ENCODE data around the gene LAMB4. TPM values are rescaled to one million over a fixed set of nuclear protein-coding genes. Genes with fewer than 3 reads are reported as not detected.

Gene LAMB4
- polyA plus RNA-seq, 6 donors from 2014 or later: not detected

GRCh38 chr7:107993891-107994291 lies 136.3 kb downstream of the LAMB4 start:
- ATAC-seq (ENCODE audit: low read depth in 2 of 2) (no peak), DNase-seq (no peak)
- Mint-ChIP-seq H3K27me3 (peaks cover 40 to 55% (median 49%) of the 10 kb centered on the region in 3 donors), H3K4me3 (no peak overlapping the region), H3K36me3 (no peaks in the 10 kb centered on the region), H3K27ac (no peak overlapping the region), H3K9me3 (peaks cover 0 to 5% (median 0%) of the 10 kb centered on the region in 7 donors), H3K4me1 (no peaks in the 10 kb centered on the region)

GRCh38 chr7:107989618-107990373 lies 140.4 kb downstream of the LAMB4 start:
- Mint-ChIP-seq H3K9me3 (peaks cover 0 to 7% (median 3%) of the 10 kb centered on the region in 7 donors), H3K27me3 (peaks cover 43 to 52% (median 44%) of the 10 kb centered on the region in 3 donors), H3K27ac (peak overlapping the region in 1 of 6 donors; percentile 28), H3K4me3 (no peak overlapping the region), H3K4me1 (no peaks in the 10 kb centered on the region), H3K36me3 (no peaks in the 10 kb centered on the region)
- ATAC-seq (ENCODE audit: low read depth in 2 of 2): no peak
- DNase-seq: no peak

GRCh38 chr7:107982918-107983389 lies 147.2 kb downstream of the LAMB4 start:
- no peaks in the 10 kb centered on the region for H3K36me3 Mint-ChIP-seq
- peaks cover 11 to 21% (median 13%) of the 10 kb centered on the region in 3 donors for H3K27me3 Mint-ChIP-seq
- H3K9me3 Mint-ChIP-seq: peaks cover 0 to 5% (median 0%) of the 10 kb centered on the region in 7 donors
- DNase-seq (no peak), ATAC-seq (ENCODE audit: low read depth in 2 of 2) (no peak)
- H3K4me1 Mint-ChIP-seq: no peaks in the 10 kb centered on the region
- no peak overlapping the region for H3K27ac Mint-ChIP-seq
- H3K4me3 Mint-ChIP-seq: no peak overlapping the region

- no peak overlapping the region for H3K27ac Mint-ChIP-seq
- no peaks in the 10 kb centered on the region for H3K4me1 Mint-ChIP-seq
- H3K36me3 Mint-ChIP-seq: no peaks in the 10 kb centered on the region
- peaks cover 9 to 19% (median 10%) of the 10 kb centered on the region in 3 donors for H3K27me3 Mint-ChIP-seq
- H3K4me3 Mint-ChIP-seq: no peak overlapping the region
- DNase-seq (no peak), ATAC-seq (ENCODE audit: low read depth in 2 of 2) (no peak)
- H3K9me3 Mint-ChIP-seq: peaks cover 0 to 7% (median 0%) of the 10 kb centered on the region in 7 donors
These were observed 147.9 kb downstream of the LAMB4 start for GRCh38 chr7:107982042-107982840.

GRCh38 chr7:107981466-107981865 lies 148.7 kb downstream of the LAMB4 start:
- no peak for ATAC-seq (ENCODE audit: low read depth in 2 of 2)
- H3K27me3 Mint-ChIP-seq: peaks cover 2 to 11% (median 11%) of the 10 kb centered on the region in 3 donors
- H3K9me3 Mint-ChIP-seq: peaks cover 0 to 3% (median 0%) of the 10 kb centered on the region in 7 donors
- H3K27ac Mint-ChIP-seq: no peak overlapping the region
- no peak for DNase-seq
- H3K36me3 Mint-ChIP-seq: no peaks in the 10 kb centered on the region
- no peak overlapping the region for H3K4me3 Mint-ChIP-seq
- no peaks in the 10 kb centered on the region for H3K4me1 Mint-ChIP-seq

GRCh38 chr7:107980671-107981190 lies 149.4 kb downstream of the LAMB4 start:
- Mint-ChIP-seq H3K9me3 (peaks cover 0 to 5% (median 0%) of the 10 kb centered on the region in 7 donors), H3K36me3 (no peaks in the 10 kb centered on the region)

GRCh38 chr7:107980171-107980570 lies 150.0 kb downstream of the LAMB4 start:
- no peak for ATAC-seq (ENCODE audit: low read depth in 2 of 2)
- H3K36me3 Mint-ChIP-seq: no peaks in the 10 kb centered on the region
- H3K9me3 Mint-ChIP-seq: peaks cover 0 to 5% (median 0%) of the 10 kb centered on the region in 7 donors
- peaks cover 5 to 22% (median 16%) of the 10 kb centered on the region in 3 donors for H3K27me3 Mint-ChIP-seq
- no peak for DNase-seq
- H3K27ac Mint-ChIP-seq: no peak overlapping the region
- H3K4me3 Mint-ChIP-seq: no peak overlapping the region
- H3K4me1 Mint-ChIP-seq: no peaks in the 10 kb centered on the region

More at GRCh38 chr7:107980671-107981190, 149.4 kb downstream of the LAMB4 start:
- Mint-ChIP-seq H3K27me3 (peaks cover 3 to 17% (median 12%) of the 10 kb centered on the region in 3 donors), H3K4me1 (no peaks in the 10 kb centered on the region), H3K4me3 (no peak overlapping the region), H3K27ac (no peak overlapping the region)
- DNase-seq (no peak), ATAC-seq (ENCODE audit: low read depth in 2 of 2) (no peak)

GRCh38 chr7:107978815-107979408 lies 151.2 kb downstream of the LAMB4 start:
- peaks cover 0 to 5% (median 0%) of the 10 kb centered on the region in 7 donors for H3K9me3 Mint-ChIP-seq
- H3K27me3 Mint-ChIP-seq: peaks cover 7 to 24% (median 16%) of the 10 kb centered on the region in 3 donors
- ATAC-seq (ENCODE audit: low read depth in 2 of 2) (no peak), DNase-seq (no peak)
- no peak overlapping the region for H3K4me3 Mint-ChIP-seq
- no peaks in the 10 kb centered on the region for H3K4me1 Mint-ChIP-seq
- no peak overlapping the region for H3K27ac Mint-ChIP-seq
- H3K36me3 Mint-ChIP-seq: no peaks in the 10 kb centered on the region

GRCh38 chr7:107977048-107977447 lies 153.1 kb downstream of the LAMB4 start:
- Mint-ChIP-seq H3K27ac (no peak overlapping the region), H3K9me3 (peaks cover 0 to 5% (median 0%) of the 10 kb centered on the region in 7 donors), H3K4me1 (no peaks in the 10 kb centered on the region), H3K4me3 (no peak overlapping the region), H3K36me3 (no peaks in the 10 kb centered on the region), H3K27me3 (peaks cover 11 to 24% (median 15%) of the 10 kb centered on the region in 3 donors)
- ATAC-seq (ENCODE audit: low read depth in 2 of 2) (no peak), DNase-seq (no peak)

- no peaks in the 10 kb centered on the region for H3K36me3 Mint-ChIP-seq
- peaks cover 11 to 24% (median 18%) of the 10 kb centered on the region in 3 donors for H3K27me3 Mint-ChIP-seq
- H3K4me3 Mint-ChIP-seq: no peak overlapping the region
- H3K9me3 Mint-ChIP-seq: peaks cover 0 to 5% (median 0%) of the 10 kb centered on the region in 7 donors
- DNase-seq (no peak), ATAC-seq (ENCODE audit: low read depth in 2 of 2) (no peak)
- H3K4me1 Mint-ChIP-seq: no peaks in the 10 kb centered on the region
- no peak overlapping the region for H3K27ac Mint-ChIP-seq
These were observed 153.5 kb downstream of the LAMB4 start for GRCh38 chr7:107976620-107977019.

GRCh38 chr7:107975394-107976013 lies 154.7 kb downstream of the LAMB4 start:
- Mint-ChIP-seq H3K36me3 (no peaks in the 10 kb centered on the region), H3K27me3 (peaks cover 11 to 24% (median 21%) of the 10 kb centered on the region in 3 donors), H3K4me3 (no peak overlapping the region), H3K9me3 (peaks cover 0 to 5% (median 0%) of the 10 kb centered on the region in 7 donors), H3K4me1 (no peaks in the 10 kb centered on the region), H3K27ac (no peak overlapping the region)
- ATAC-seq (ENCODE audit: low read depth in 2 of 2): no peak
- no peak for DNase-seq

GRCh38 chr7:107973861-107974260 lies 156.3 kb downstream of the LAMB4 start:
- no peak overlapping the region for H3K4me3 Mint-ChIP-seq
- DNase-seq: no peak
- H3K27ac Mint-ChIP-seq: no peak overlapping the region
- no peak for ATAC-seq (ENCODE audit: low read depth in 2 of 2)
- H3K9me3 Mint-ChIP-seq: peaks cover 0 to 5% (median 0%) of the 10 kb centered on the region in 7 donors
- H3K36me3 Mint-ChIP-seq: no peaks in the 10 kb centered on the region
- H3K27me3 Mint-ChIP-seq: peaks cover 16 to 24% (median 21%) of the 10 kb centered on the region in 3 donors
- H3K4me1 Mint-ChIP-seq: no peaks in the 10 kb centered on the region

Measured in naive B cell (primary cell).